ENCODE results near the gene PLCB1.

GRCh38 chr20:8328189-8328588 is 196.1 kb downstream of the PLCB1 start:
- TF ChIP-seq CTCF (IDR thresholded peaks at IDR 0.05 in 2 of 3, conservative IDR thresholded peaks at IDR 0.05 in 1 of 3; ENCODE audit: control insufficient read depth in 2 of 3, extremely low read depth in 1 of 3, insufficient read depth in 1 of 3, low read depth in 3 of 3, low read length in 3 of 3) (no peak), POLR2AphosphoS5 (IDR thresholded peaks at IDR 0.05; ENCODE audit: low read length) (no peak), SUZ12 (IDR thresholded peaks at IDR 0.05; ENCODE audit: unreplicated experiment) (no peak), ZBTB4 (CRISPR knock-in tag; IDR thresholded peaks at IDR 0.05) (no peak), ATF2 (IDR thresholded peaks at IDR 0.05; ENCODE audit: low read length) (no peak), BACH1 (IDR thresholded peaks at IDR 0.05; ENCODE audit: borderline replicate concordance) (no peak), SKIL (IDR thresholded peaks at IDR 0.05; ENCODE audit: low read depth, poor library complexity, severe bottlenecking) (no peak), RAD21 (IDR thresholded peaks at IDR 0.05; ENCODE audit: insufficient read depth, low read depth, low read length) (no peak), REST (IDR thresholded peaks at IDR 0.05; ENCODE audit: low read depth, low read length) (no peak), SMAD1 (IDR thresholded peaks at IDR 0.05; ENCODE audit: low read depth, partially characterized antibody) (no peak), SP1 (IDR thresholded peaks at IDR 0.05; ENCODE audit: low read depth, low read length) (no peak), POLR2A (IDR thresholded peaks at IDR 0.05; ENCODE audit: low read depth, low read length) (no peak), IRF3 (IDR thresholded peaks at IDR 0.05) (no peak), ZZZ3 (IDR thresholded peaks at IDR 0.05; ENCODE audit: control insufficient read depth, insufficient read length, low read depth) (no peak)
